Measurements from ENCODE around the gene CNOT2. TPM values are rescaled to one million over a fixed set of nuclear protein-coding genes. Genes with fewer than 3 reads are reported as not detected.

The CNOT2 gene
- total and polyA plus RNA-seq, 2 experiments from 2014 or later = 110 to 152 TPM

DNA sequence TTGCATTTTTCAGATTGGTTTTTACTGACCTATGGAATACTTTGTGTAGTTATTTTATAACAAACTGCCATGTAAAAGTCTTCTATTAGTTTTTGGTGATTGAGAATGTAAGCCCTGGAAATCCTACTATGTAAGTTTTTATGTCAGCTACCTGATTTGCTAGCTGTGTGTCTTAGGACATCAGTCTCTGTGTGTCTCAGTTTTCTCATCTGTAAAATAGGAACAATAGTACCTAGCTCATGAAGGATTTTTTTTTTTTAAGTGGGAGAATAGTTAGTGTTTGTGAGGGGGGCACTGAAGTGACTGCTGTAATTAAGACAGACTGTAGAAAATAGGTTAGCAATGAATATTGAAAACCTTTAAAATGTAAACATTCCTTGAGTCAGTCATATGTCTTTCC lies 70.9 kb downstream of the CNOT2 start:
- no peaks in the 10 kb centered on the region; the same call in 2 of the 3 replicates for H3K36me3 Mint-ChIP-seq (ENCODE audit: low read depth)
- Histone ChIP-seq H3K4me2 (no peak overlapping the region), H3F3A (replicated peaks; ENCODE audit: low read depth) (no peaks in the 10 kb centered on the region), H3K27ac (ENCODE audit: low read depth) (no peak overlapping the region), H2AFZ (no peak overlapping the region), H3K79me2 (replicated peaks; ENCODE audit: insufficient read depth) (peaks cover 87% of the 10 kb centered on the region), H3K4me3 (no peak overlapping the region), H3K27me3 (ENCODE audit: insufficient read depth) (no peaks in the 10 kb centered on the region), H3K9me2 (ENCODE audit: insufficient read depth) (no peaks in the 10 kb centered on the region), H4K20me1 (replicated peaks; ENCODE audit: insufficient read depth) (0 out of 2 replicates have a peak, but pooled peaks cover 8% of the 10 kb centered on the region), H3K4me1 (ENCODE audit: insufficient read depth) (no peaks in the 10 kb centered on the region), H3K36me3 (ENCODE audit: insufficient read depth) (no peaks in the 10 kb centered on the region)
- ATAC-seq (no peak), DNase-seq (ENCODE audit: low spot score) (no peak)
- no peaks in the 10 kb centered on the region for H3K4me1 Mint-ChIP-seq
- no peak for TF ChIP-seq EZH2phosphoT487 (IDR thresholded peaks at IDR 0.05; ENCODE audit: unreplicated experiment)
- TF ChIP-seq EZH2 (IDR thresholded peaks at IDR 0.05; ENCODE audit: low read depth, unreplicated experiment) = no peak
- TF ChIP-seq, protein P1, sequence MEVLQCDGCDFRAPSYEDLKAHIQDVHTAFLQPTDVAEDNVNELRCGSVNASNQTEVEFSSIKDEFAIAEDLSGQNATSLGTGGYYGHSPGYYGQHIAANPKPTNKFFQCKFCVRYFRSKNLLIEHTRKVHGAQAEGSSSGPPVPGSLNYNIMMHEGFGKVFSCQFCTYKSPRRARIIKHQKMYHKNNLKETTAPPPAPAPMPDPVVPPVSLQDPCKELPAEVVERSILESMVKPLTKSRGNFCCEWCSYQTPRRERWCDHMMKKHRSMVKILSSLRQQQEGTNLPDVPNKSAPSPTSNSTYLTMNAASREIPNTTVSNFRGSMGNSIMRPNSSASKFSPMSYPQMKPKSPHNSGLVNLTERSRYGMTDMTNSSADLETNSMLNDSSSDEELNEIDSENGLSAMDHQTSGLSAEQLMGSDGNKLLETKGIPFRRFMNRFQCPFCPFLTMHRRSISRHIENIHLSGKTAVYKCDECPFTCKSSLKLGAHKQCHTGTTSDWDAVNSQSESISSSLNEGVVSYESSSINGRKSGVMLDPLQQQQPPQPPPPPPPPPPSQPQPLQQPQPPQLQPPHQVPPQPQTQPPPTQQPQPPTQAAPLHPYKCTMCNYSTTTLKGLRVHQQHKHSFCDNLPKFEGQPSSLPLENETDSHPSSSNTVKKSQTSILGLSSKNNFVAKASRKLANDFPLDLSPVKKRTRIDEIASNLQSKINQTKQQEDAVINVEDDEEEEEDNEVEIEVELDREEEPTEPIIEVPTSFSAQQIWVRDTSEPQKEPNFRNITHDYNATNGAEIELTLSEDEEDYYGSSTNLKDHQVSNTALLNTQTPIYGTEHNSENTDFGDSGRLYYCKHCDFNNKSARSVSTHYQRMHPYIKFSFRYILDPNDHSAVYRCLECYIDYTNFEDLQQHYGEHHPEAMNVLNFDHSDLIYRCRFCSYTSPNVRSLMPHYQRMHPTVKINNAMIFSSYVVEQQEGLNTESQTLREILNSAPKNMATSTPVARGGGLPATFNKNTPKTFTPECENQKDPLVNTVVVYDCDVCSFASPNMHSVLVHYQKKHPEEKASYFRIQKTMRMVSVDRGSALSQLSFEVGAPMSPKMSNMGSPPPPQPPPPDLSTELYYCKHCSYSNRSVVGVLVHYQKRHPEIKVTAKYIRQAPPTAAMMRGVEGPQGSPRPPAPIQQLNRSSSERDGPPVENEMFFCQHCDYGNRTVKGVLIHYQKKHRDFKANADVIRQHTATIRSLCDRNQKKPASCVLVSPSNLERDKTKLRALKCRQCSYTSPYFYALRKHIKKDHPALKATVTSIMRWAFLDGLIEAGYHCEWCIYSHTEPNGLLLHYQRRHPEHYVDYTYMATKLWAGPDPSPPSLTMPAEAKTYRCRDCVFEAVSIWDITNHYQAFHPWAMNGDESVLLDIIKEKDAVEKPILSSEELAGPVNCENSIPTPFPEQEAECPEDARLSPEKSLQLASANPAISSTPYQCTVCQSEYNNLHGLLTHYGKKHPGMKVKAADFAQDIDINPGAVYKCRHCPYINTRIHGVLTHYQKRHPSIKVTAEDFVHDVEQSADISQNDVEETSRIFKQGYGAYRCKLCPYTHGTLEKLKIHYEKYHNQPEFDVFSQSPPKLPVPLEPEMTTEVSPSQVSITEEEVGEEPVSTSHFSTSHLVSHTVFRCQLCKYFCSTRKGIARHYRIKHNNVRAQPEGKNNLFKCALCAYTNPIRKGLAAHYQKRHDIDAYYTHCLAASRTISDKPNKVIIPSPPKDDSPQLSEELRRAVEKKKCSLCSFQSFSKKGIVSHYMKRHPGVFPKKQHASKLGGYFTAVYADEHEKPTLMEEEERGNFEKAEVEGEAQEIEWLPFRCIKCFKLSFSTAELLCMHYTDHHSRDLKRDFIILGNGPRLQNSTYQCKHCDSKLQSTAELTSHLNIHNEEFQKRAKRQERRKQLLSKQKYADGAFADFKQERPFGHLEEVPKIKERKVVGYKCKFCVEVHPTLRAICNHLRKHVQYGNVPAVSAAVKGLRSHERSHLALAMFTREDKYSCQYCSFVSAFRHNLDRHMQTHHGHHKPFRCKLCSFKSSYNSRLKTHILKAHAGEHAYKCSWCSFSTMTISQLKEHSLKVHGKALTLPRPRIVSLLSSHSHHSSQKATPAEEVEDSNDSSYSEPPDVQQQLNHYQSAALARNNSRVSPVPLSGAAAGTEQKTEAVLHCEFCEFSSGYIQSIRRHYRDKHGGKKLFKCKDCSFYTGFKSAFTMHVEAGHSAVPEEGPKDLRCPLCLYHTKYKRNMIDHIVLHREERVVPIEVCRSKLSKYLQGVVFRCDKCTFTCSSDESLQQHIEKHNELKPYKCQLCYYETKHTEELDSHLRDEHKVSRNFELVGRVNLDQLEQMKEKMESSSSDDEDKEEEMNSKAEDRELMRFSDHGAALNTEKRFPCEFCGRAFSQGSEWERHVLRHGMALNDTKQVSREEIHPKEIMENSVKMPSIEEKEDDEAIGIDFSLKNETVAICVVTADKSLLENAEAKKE (CRISPR knock-in tag; IDR thresholded peaks at IDR 0.05) = no peak
- no peak for TF ChIP-seq ZNF331 (CRISPR knock-in tag; IDR thresholded peaks at IDR 0.05; ENCODE audit: low read depth)
- TF ChIP-seq JUNB (IDR thresholded peaks at IDR 0.05; ENCODE audit: unreplicated experiment) = no peak
- TF ChIP-seq, protein P2, sequence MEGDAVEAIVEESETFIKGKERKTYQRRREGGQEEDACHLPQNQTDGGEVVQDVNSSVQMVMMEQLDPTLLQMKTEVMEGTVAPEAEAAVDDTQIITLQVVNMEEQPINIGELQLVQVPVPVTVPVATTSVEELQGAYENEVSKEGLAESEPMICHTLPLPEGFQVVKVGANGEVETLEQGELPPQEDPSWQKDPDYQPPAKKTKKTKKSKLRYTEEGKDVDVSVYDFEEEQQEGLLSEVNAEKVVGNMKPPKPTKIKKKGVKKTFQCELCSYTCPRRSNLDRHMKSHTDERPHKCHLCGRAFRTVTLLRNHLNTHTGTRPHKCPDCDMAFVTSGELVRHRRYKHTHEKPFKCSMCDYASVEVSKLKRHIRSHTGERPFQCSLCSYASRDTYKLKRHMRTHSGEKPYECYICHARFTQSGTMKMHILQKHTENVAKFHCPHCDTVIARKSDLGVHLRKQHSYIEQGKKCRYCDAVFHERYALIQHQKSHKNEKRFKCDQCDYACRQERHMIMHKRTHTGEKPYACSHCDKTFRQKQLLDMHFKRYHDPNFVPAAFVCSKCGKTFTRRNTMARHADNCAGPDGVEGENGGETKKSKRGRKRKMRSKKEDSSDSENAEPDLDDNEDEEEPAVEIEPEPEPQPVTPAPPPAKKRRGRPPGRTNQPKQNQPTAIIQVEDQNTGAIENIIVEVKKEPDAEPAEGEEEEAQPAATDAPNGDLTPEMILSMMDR (conservative IDR thresholded peaks at IDR 0.05; ENCODE audit: low read depth in 2 of 2) = no peak
- TF ChIP-seq, protein P3, sequence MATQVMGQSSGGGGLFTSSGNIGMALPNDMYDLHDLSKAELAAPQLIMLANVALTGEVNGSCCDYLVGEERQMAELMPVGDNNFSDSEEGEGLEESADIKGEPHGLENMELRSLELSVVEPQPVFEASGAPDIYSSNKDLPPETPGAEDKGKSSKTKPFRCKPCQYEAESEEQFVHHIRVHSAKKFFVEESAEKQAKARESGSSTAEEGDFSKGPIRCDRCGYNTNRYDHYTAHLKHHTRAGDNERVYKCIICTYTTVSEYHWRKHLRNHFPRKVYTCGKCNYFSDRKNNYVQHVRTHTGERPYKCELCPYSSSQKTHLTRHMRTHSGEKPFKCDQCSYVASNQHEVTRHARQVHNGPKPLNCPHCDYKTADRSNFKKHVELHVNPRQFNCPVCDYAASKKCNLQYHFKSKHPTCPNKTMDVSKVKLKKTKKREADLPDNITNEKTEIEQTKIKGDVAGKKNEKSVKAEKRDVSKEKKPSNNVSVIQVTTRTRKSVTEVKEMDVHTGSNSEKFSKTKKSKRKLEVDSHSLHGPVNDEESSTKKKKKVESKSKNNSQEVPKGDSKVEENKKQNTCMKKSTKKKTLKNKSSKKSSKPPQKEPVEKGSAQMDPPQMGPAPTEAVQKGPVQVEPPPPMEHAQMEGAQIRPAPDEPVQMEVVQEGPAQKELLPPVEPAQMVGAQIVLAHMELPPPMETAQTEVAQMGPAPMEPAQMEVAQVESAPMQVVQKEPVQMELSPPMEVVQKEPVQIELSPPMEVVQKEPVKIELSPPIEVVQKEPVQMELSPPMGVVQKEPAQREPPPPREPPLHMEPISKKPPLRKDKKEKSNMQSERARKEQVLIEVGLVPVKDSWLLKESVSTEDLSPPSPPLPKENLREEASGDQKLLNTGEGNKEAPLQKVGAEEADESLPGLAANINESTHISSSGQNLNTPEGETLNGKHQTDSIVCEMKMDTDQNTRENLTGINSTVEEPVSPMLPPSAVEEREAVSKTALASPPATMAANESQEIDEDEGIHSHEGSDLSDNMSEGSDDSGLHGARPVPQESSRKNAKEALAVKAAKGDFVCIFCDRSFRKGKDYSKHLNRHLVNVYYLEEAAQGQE (IDR thresholded peaks at IDR 0.05; ENCODE audit: unreplicated experiment) = no peak
- TF ChIP-seq NANOG (IDR thresholded peaks at IDR 0.05; ENCODE audit: borderline replicate concordance) = no peak
- no peak for TF ChIP-seq CREB1 (CRISPR knock-in tag; IDR thresholded peaks at IDR 0.05; ENCODE audit: low read depth)
- TF ChIP-seq STAT1 (IDR thresholded peaks at IDR 0.05; ENCODE audit: unreplicated experiment) = no peak
- TF ChIP-seq ZNF114 (CRISPR knock-in tag; IDR thresholded peaks at IDR 0.05) = no peak
- no peak for TF ChIP-seq POLR2AphosphoS5 (IDR thresholded peaks at IDR 0.05; ENCODE audit: low read depth)
- TF ChIP-seq, protein P4, sequence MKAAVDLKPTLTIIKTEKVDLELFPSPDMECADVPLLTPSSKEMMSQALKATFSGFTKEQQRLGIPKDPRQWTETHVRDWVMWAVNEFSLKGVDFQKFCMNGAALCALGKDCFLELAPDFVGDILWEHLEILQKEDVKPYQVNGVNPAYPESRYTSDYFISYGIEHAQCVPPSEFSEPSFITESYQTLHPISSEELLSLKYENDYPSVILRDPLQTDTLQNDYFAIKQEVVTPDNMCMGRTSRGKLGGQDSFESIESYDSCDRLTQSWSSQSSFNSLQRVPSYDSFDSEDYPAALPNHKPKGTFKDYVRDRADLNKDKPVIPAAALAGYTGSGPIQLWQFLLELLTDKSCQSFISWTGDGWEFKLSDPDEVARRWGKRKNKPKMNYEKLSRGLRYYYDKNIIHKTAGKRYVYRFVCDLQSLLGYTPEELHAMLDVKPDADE (IDR thresholded peaks at IDR 0.05) = no peak
- no peak overlapping the region for H3K27ac Mint-ChIP-seq
- H3K4me3 Mint-ChIP-seq = no peak overlapping the region
- H3K27me3 Mint-ChIP-seq (ENCODE audit: insufficient read depth, low read depth, poor library complexity) = no peaks in the 10 kb centered on the region
- H3K9me3 Mint-ChIP-seq = no peaks in the 10 kb centered on the region
